Right cardiac atrium (tissue), 5 donors: Measurements from ENCODE around the gene AK1. TPM values are rescaled to one million over a fixed set of nuclear protein-coding genes. Genes with fewer than 3 reads are reported as not detected.

Experiments used
- ATAC-seq, 2 donors: fragments of 200-7000 bp; cut with Tn5 transposase; one replicate each; pipeline versions ENCODE4 v1.8.0 to v1.9.1; 2020; ENCODE audit warnings: moderate library complexity in 2 of 2, mild to moderate bottlenecking in 1 of 2
- DNase-seq, 3 donors: peaks; one replicate each; pipeline ENCODE4 v3.0.0-alpha.2; 2020
- H3K27ac ChIP-seq: one replicate; pipeline ENCODE4 v1.5.1; 2013; ENCODE audit warnings: mild to moderate bottlenecking, low read length, control low read depth, moderate library complexity
- H3K27me3 ChIP-seq: one replicate; pipeline ENCODE4 v1.6.1; 2013; ENCODE audit not compliant: control insufficient read depth, insufficient read depth
- H3K4me1 ChIP-seq: one replicate; pipeline ENCODE4 v1.6.1; 2013; ENCODE audit warnings: low read length; ENCODE audit not compliant: control insufficient read depth, insufficient read depth
- H3K4me3 ChIP-seq: one replicate; pipeline ENCODE4 v1.5.1; 2013; ENCODE audit warnings: low read length, control low read depth
- H3K9me3 ChIP-seq: one replicate; pipeline ENCODE4 v1.6.1; 2013; ENCODE audit warnings: low read length; ENCODE audit not compliant: control insufficient read depth
- whole genome bisulfite sequencing: extraction: QIAGEN DNeasy Blood & Tissue Kit; methylation state at CpG from one replicate; pipeline ENCODE4 v1.1.7; 2013; 5-methylcytosine and 5-hydroxymethylcytosine counted together
- intact Hi-C, 4 donors: fragments of 100-400 bp; cut with DNase I; formaldehyde crosslinking; loops; one replicate each; pipeline versions ENCODE4 v1.11.0 to v1.14.0; 2022 to 2023
- polyA plus RNA-seq: library from polyadenylated mRNA; stranded (reverse); fragments of 200-250 nt; gene quantifications from one replicate; pipeline ENCODE4 v1.2.3, GENCODE V29; 2013
- total RNA-seq, 4 donors: library from RNA; stranded (reverse); fragmentation: NEBNext Ultra II Directional; extraction: Animal tissue kit (Norgen Biotek cat#: 25700); gene quantifications; one replicate each; pipeline ENCODE4 v1.2.1, GENCODE V29; 2021
- donor health status: healthy with polysubstance abuse.
- donor health status: DM: no; HTN: yes; CAD: no.
- donor health status: DM: no; HTN: no; CAD: no.
- donor health status: DM: no; HTN: yes; CAD: no; lungs with severe emphysema.
- donor health status: DM: yes; HTN: yes; CAD: no.

AK1 gene
- total and polyA plus RNA-seq, 5 donors, result 630 to 811 (median 666) TPM

GRCh38 chr9:127918183-127919107, 41.0 kb upstream of the AK1 start:
- no peak overlapping the region for H3K4me3 ChIP-seq
- peak overlapping the region; percentile 75 for H3K27ac ChIP-seq
- no peaks in the 10 kb centered on the region for H3K27me3 ChIP-seq
- no peaks in the 10 kb centered on the region for H3K9me3 ChIP-seq
- DNase-seq (peak in 2 of 3 donors; percentile 80 to 87), ATAC-seq (peak in 1 of 2 donors; percentile 9)
- peaks cover 15% of the 10 kb centered on the region for H3K4me1 ChIP-seq
- intact Hi-C loops, result loop anchor here in 1 of 4 donors (5.0 kb wide), 2 partner anchors 36 to 116 kb away; partner anchors contain the start of gene FPGS
- WGBS, result 89% methylated on average over 8 of the region's 8 CpGs

GRCh38 chr9:127917603-127918002, 40.1 kb upstream of the AK1 start:
- Histone ChIP-seq H3K9me3 (no peaks in the 10 kb centered on the region), H3K27ac (no peak overlapping the region), H3K4me3 (no peak overlapping the region), H3K27me3 (no peaks in the 10 kb centered on the region), H3K4me1 (peaks cover 15% of the 10 kb centered on the region)
- intact Hi-C loops, result loop anchor here in 2 of 4 donors (2.0 to 5.0 kb wide), 3 partner anchors 35 to 115 kb away; partner anchors contain the start of genes AK1 (in 1 of the 2) and FPGS (in 1 of the 2)
- WGBS, result 61% methylated on average over 6 of the region's 6 CpGs
- ATAC-seq, result no peak
- DNase-seq, result peak in 1 of 3 donors; percentile 58

GRCh38 chr9:127916720-127917581, 39.5 kb upstream of the AK1 start, which contains the start of gene ST6GALNAC4:
Gene ST6GALNAC4 (minus strand): TSS chr9:127917041. CDS start chr9:127916419, 622 bp downstream.
- ATAC-seq (peak; percentile 87 to 95), DNase-seq (peak; percentile 95 to 99 (median 98))
- peaks cover 15% of the 10 kb centered on the region for H3K4me1 ChIP-seq
- peak within 1 kb of the TSS; percentile 77 for H3K27ac ChIP-seq
- H3K27me3 ChIP-seq, result no peaks in the 10 kb centered on the region
- WGBS, result 2% methylated on average over 71 of the region's 71 CpGs
- intact Hi-C loops, result loop anchor here in 2 of 4 donors (2.0 to 5.0 kb wide), 3 partner anchors 35 to 115 kb away; partner anchors contain the start of genes AK1 (in 1 of the 2) and FPGS (in 1 of the 2)
- H3K9me3 ChIP-seq, result no peaks in the 10 kb centered on the region
- peak within 1 kb of the TSS; percentile 65 for H3K4me3 ChIP-seq

DNA sequence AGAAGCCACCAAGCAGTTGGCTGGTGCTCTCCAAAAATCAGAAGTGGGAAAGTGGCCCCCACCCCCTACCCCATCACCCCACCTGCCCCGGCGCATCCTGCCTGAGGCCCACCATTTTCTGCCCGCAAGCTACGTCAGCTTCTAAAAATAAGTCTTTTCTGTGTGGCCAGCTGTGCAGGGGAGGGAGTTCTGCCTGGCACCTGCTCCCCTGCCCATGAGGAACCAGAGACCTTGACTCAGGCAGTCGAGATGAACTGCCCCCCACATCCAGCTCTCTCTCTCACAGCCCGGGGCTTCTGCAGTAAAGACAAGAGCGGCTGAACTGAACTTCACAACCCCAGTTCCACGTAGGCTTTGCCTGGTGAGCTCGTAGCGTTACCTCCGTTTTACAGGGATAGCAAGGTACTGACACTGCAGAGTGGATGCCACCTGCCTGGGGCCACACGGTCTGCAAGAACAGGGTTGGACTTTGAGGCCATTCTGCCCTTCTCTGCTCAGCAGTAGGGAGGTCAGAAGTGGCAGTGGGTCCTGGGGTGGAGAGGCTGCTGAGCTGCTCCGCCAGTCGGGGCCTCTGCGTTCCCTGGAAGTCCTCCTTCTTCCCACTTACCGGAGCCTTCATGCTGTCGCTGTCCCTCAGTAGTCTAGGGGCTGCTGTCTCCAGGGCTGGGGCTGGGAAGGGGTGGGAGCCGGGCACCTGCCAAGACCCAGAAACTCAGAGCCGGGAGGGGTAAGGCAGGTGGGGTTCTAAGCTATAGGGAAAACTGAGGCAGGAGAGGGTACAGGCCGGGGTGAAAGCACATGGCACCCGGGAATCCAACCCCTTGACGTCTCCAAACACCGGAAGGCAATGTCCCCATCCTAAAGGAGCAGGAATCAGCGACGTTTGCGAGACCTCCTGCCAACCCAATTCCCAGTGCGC, 38.6 kb upstream of the AK1 start:
- ATAC-seq (no peak), DNase-seq (peak in 2 of 3 donors; percentile 29 to 44)
- intact Hi-C loops, result loop anchor here in 2 of 4 donors (2.0 to 5.0 kb wide), 3 partner anchors 34 to 114 kb away; partner anchors contain the start of genes AK1 (in 1 of the 2) and FPGS (in 1 of the 2)
- Histone ChIP-seq H3K27ac (peak overlapping the region; percentile 37), H3K27me3 (no peaks in the 10 kb centered on the region), H3K9me3 (no peaks in the 10 kb centered on the region), H3K4me1 (peaks cover 15% of the 10 kb centered on the region), H3K4me3 (peak overlapping the region; percentile 65)
- WGBS, result 28% methylated on average over 27 of the region's 27 CpGs

GRCh38 chr9:127915325-127915752, 37.9 kb upstream of the AK1 start:
- H3K9me3 ChIP-seq, result no peaks in the 10 kb centered on the region
- no peak overlapping the region for H3K4me3 ChIP-seq
- DNase-seq, result peak in 2 of 3 donors; percentile 44 to 51
- no peaks in the 10 kb centered on the region for H3K27me3 ChIP-seq
- peaks cover 15% of the 10 kb centered on the region for H3K4me1 ChIP-seq
- intact Hi-C loops, result loop anchor here in 1 of 4 donors (5.0 kb wide), 2 partner anchors 33 to 113 kb away; partner anchors contain the start of gene FPGS
- no peak overlapping the region for H3K27ac ChIP-seq
- ATAC-seq, result no peak
- 78% methylated on average over 5 of the region's 5 CpGs for WGBS

GRCh38 chr9:127913682-127914081, 36.2 kb upstream of the AK1 start:
- intact Hi-C loops, result no loop called here
- ATAC-seq, result no peak
- 96% methylated on average over 11 of the region's 11 CpGs for WGBS

DNA sequence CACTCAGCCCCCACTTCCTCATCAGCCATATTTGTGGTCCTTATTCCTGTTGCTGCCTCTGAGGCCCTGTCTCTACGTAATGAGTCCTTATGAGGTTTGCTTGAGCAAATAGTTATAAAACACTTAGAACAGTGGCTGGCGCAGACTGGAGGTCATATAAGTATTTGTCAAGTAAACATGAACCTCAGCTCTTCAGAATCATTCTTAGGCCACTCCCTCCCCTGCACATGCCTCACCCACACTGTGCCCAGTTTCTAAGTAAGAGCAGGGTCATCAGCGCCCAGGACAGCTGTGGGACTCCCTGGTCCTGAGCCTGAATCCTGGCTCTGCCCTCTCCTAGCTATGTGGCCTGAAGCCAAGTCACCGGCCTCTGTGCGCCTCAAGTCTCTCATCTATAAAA, 35.4 kb upstream of the AK1 start:
- no peaks in the 10 kb centered on the region for H3K9me3 ChIP-seq
- peaks cover 7% of the 10 kb centered on the region for H3K4me1 ChIP-seq
- H3K27ac ChIP-seq, result no peak overlapping the region
- DNase-seq (peak in 2 of 3 donors; percentile 32 to 43), ATAC-seq (no peak)
- H3K4me3 ChIP-seq, result no peak overlapping the region
- H3K27me3 ChIP-seq, result no peaks in the 10 kb centered on the region
- WGBS, result 92% methylated on average over 5 of the region's 5 CpGs
- intact Hi-C loops, result no loop called here

More at GRCh38 chr9:127913682-127914081, 36.2 kb upstream of the AK1 start:
- H3K4me3 ChIP-seq, result no peak overlapping the region
- H3K27me3 ChIP-seq, result no peaks in the 10 kb centered on the region
- H3K9me3 ChIP-seq, result no peaks in the 10 kb centered on the region
- DNase-seq, result peak in 1 of 3 donors; percentile 47
- peaks cover 12% of the 10 kb centered on the region for H3K4me1 ChIP-seq
- H3K27ac ChIP-seq, result no peak overlapping the region

GRCh38 chr9:127912296-127912695, 34.8 kb upstream of the AK1 start:
- H3K4me1 ChIP-seq, result peaks cover 5% of the 10 kb centered on the region
- no peaks in the 10 kb centered on the region for H3K9me3 ChIP-seq
- no peak overlapping the region for H3K4me3 ChIP-seq
- WGBS, result 95% methylated on average over 31 of the region's 31 CpGs
- no peaks in the 10 kb centered on the region for H3K27me3 ChIP-seq
- no peak overlapping the region for H3K27ac ChIP-seq
- ATAC-seq (no peak), DNase-seq (peak in 2 of 3 donors; percentile 52 to 59)
- intact Hi-C loops, result no loop called here

GRCh38 chr9:127910613-127911205, 33.2 kb upstream of the AK1 start:
- 67% methylated on average over 6 of the region's 6 CpGs for WGBS
- H3K27me3 ChIP-seq, result no peaks in the 10 kb centered on the region
- ATAC-seq, result no peak
- H3K4me1 ChIP-seq, result no peaks in the 10 kb centered on the region
- H3K9me3 ChIP-seq, result no peaks in the 10 kb centered on the region
- peak in 2 of 3 donors; percentile 42 to 53 for DNase-seq
- H3K27ac ChIP-seq, result no peak overlapping the region
- intact Hi-C loops, result no loop called here
- H3K4me3 ChIP-seq, result no peak overlapping the region
